ENCODE results near the gene BRD3.

The BRD3 gene

DNA sequence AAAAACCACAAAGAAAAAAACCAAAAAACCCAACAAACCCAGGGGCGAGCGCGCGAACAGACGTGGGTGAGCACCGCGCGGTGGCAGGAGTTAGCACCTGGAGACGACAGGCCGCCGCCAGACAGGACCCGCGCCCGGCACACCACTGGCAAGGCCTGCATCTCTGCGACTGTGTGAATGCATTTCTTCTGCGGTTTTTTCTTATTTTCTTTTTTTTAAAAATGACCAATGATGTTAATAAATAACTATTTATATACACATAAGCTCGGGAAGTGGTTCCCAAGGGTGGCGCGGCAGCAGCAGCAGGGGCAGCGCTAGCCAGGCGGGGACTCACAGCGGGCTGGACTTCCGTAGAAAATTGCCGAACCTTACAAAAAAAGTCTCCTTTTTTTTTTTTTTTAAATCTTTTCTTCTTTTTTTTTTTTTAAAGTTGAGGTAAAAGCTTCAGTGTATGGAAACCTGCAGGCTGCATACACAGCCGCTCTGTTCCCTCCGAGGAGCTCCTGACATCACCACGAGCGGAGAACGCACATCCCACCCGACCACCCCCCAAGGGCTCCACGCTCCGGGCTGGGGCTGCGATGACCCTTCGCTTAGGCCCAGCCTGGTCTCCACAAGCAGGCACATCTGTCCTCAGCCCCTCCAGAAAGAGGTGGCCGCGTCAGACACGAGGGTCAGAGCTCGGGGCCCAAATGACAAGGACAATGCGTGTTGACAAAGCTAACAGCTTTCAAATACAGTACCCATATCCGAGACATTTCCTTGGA is 35.2 kb downstream of the BRD3 start:
- DNase-seq (ENCODE audit: low read depth) = no peak
- H3K4me3 ChIP-seq (ENCODE audit: control insufficient read depth, low read depth, low read length) = no peak overlapping the region
- TF ChIP-seq, protein P1, sequence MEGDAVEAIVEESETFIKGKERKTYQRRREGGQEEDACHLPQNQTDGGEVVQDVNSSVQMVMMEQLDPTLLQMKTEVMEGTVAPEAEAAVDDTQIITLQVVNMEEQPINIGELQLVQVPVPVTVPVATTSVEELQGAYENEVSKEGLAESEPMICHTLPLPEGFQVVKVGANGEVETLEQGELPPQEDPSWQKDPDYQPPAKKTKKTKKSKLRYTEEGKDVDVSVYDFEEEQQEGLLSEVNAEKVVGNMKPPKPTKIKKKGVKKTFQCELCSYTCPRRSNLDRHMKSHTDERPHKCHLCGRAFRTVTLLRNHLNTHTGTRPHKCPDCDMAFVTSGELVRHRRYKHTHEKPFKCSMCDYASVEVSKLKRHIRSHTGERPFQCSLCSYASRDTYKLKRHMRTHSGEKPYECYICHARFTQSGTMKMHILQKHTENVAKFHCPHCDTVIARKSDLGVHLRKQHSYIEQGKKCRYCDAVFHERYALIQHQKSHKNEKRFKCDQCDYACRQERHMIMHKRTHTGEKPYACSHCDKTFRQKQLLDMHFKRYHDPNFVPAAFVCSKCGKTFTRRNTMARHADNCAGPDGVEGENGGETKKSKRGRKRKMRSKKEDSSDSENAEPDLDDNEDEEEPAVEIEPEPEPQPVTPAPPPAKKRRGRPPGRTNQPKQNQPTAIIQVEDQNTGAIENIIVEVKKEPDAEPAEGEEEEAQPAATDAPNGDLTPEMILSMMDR (conservative IDR thresholded peaks at IDR 0.05; ENCODE audit: control insufficient read depth, insufficient read depth, low read depth, low read length) = no peak

DNA sequence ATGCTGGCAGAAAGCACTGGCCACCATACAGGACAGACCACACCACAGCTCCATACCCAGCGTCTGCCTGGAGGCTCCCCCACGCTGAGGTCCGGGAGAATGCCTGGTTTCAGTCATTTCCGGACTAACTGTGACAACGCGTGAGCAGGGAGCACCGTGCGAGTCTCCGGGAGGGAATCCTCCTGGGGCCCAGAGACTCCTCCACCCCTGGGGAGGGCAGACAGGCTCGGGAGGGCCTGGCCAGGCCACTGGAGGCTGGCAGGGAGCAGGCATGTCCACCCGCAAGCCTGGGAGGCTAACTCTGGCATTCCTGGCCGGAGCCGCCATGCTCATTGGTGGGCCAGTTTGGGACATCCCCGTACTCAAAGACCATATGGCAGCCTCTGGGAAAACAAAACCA is 36.0 kb downstream of the BRD3 start:
- TF ChIP-seq, protein P1 (conservative IDR thresholded peaks at IDR 0.05; ENCODE audit: control insufficient read depth, insufficient read depth, low read depth, low read length) = no peak
- H3K4me3 ChIP-seq (ENCODE audit: control insufficient read depth, low read depth, low read length) = no peak overlapping the region

DNA sequence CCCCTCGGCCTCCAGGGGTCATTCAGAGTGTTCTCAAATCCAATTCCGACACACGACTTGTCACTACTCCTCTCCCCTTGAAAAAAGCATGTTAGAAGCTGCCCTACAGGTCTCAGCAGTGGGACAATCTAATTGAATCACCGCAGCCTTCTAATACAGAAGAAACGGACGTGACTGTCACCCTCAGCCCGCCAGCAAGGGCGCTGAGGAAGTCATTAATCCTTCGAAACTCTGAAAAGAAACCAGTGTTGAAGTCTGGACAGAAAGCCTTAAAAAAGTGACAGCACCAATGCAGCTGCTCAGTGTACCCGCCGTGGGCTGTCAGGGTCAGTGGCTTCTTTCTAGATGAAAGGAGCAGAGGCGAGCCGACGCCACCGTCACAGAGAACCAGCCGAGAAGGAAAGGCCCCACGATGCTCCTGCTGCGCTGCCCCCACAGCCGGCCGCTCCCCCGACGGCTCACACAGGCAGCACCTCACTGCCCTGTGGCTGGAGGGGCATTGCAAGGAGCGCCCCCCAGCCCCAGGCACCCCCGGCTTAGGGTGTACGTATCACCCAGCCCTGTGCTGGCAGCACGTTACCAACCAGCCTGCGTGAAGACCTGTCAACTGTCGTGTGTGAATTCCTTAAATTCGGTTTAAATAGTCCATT is 36.9 kb downstream of the BRD3 start:
- DNase-seq (ENCODE audit: low read depth) = no peak
- no peak overlapping the region for H3K4me3 ChIP-seq (ENCODE audit: control insufficient read depth, low read depth, low read length)
- TF ChIP-seq, protein P1 (conservative IDR thresholded peaks at IDR 0.05; ENCODE audit: control insufficient read depth, insufficient read depth, low read depth, low read length) = no peak

More for the DNA sequence above, 36.0 kb downstream of the BRD3 start:
- DNase-seq (ENCODE audit: low read depth) = no peak

DNA sequence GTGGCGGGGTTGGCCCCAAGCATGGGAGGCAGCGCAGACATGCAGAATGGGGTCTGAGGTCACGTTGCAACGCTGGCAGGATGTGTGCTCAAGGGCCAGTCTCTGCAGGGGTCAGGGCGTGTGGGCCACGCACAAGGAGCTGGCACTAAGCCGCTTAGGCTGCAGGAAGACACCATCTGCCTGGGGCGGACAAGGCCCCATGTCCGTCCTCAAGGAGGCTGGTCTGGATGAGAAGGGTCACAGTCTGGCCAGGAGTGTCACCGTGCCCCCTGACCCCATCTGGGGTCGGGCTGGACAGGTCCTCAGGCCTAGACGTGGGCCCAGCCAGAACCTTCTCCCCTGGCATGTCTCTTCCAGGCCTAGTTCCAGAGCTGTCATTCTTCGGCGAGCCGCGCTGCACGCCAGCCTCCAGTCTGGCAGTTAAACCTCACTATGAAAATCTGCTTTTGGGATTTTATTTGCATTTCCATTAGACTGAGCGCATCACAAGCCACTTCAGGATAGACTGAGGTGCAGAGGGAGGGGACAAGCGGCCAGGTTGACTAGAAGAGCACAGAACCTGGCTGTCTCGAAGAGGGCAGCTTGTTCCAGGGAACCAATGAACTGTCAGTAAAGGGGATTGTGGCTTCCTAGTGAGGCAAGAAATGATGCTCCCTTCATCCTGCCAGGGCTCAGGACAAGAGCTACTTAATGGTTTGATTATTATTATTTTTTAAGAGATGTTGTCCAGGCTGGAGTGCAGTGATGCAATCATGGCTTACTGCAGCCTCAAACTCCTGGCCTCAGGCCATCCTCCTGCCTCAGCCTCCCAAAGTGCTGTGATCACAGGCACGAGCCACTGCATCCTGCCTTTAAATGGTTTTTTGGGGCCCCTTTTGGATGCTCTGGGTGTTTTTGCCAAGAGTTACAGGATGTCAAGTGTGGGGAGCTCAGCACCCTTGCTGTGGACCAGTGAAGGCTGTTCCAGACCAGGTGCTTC is 38.3 kb downstream of the BRD3 start:
- TF ChIP-seq, protein P1 (conservative IDR thresholded peaks at IDR 0.05; ENCODE audit: control insufficient read depth, insufficient read depth, low read depth, low read length) = no peak
- no peak for DNase-seq (ENCODE audit: low read depth)
- no peak overlapping the region for H3K4me3 ChIP-seq (ENCODE audit: control insufficient read depth, low read depth, low read length)

DNA sequence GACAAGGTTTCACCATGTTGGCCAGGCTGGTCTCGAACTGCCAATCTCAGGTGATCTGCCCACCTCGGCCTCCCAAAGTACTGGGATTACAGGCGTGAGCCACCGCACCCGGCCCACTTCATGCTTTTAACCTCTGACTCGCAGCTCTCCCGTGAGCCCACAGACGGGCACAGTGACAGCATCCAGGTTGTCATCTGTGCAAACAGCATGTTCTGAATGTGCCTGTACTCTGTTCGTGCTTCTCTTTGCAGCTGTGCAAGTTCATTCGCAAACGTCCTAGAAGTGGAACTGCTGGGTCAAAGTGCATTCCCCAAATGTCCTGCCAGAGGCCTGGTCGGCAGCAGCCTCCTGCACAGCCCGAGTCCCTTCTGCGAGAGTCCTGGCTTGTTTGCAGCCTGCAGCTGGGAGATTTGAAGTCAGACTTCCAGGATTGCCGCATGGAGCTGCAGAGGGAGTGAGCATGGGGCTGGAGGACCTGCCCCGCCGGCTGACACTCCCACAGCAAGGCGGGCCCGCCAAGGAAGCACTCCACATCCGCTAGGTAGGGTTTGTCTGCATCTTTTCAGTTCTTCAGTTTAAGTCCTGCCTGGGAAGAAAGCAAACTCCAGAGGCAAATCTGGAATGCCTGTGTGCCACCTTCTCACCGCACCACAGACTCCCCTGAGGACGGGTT is 39.1 kb downstream of the BRD3 start:
- TF ChIP-seq, protein P1 (conservative IDR thresholded peaks at IDR 0.05; ENCODE audit: control insufficient read depth, insufficient read depth, low read depth, low read length) = no peak
- no peak overlapping the region for H3K4me3 ChIP-seq (ENCODE audit: control insufficient read depth, low read depth, low read length)
- DNase-seq (ENCODE audit: low read depth) = no peak

DNA sequence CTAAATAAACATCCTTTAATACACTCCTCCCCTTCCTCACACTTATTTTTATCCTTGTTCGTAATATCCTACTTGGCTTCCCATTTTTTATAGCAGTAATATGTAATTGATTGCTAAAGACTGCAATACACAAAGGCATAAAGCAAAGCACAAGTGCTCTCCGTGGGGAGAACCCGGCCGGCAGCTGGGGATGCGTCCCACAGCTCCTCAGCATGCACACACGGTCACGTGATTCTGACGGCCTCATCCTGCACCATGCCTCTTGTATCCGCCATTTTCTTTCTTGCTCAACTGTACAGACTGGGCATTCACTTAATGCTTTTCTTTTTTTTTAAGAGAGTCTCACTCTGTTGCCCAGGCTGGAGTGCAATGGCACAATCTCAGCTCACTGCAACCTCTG is 39.8 kb downstream of the BRD3 start:
- TF ChIP-seq, protein P1 (conservative IDR thresholded peaks at IDR 0.05; ENCODE audit: control insufficient read depth, insufficient read depth, low read depth, low read length) = no peak
- DNase-seq (ENCODE audit: low read depth) = no peak
- no peak overlapping the region for H3K4me3 ChIP-seq (ENCODE audit: control insufficient read depth, low read depth, low read length)

Measured in fibroblast of mammary gland (primary cell).